T-helper 17 cell (primary cell): Measurements from ENCODE around the gene CCT5. TPM values are rescaled to one million over a fixed set of nuclear protein-coding genes. Genes with fewer than 3 reads are reported as not detected.

Experiments used
- ATAC-seq: fragments of 150-1000 bp; cut with Tn5 transposase; 2 replicates; pipeline ENCODE4 v1.10.0; 2021; ENCODE audit warnings: mild to moderate bottlenecking, moderate library complexity
- DNase-seq, 3 donors: peaks; one replicate each; pipeline versions ENCODE4 v3.0.0 to v3.0.0-alpha.2; 2020 to 2021
- H3K9me3 ChIP-seq: one replicate; pipeline ENCODE4 v1.7.0; 2013; ENCODE audit warnings: low read length, mild to moderate bottlenecking; ENCODE audit not compliant: control insufficient read depth, poor library complexity, severe bottlenecking
- H3K27ac Mint-ChIP-seq: one replicate; pipeline ENCODE4 v1.8.0; 2022; ENCODE audit warnings: mild to moderate bottlenecking, moderate library complexity, mixed read lengths
- H3K27me3 Mint-ChIP-seq: one replicate; pipeline ENCODE4 v1.8.0; 2022; ENCODE audit warnings: mixed read lengths
- H3K36me3 Mint-ChIP-seq: one replicate; pipeline ENCODE4 v1.8.0; 2022; ENCODE audit warnings: low read depth, mixed read lengths
- H3K4me1 Mint-ChIP-seq: one replicate; pipeline ENCODE4 v1.8.0; 2022; ENCODE audit warnings: mild to moderate bottlenecking, mixed read lengths
- H3K4me3 Mint-ChIP-seq: one replicate; pipeline ENCODE4 v1.8.0; 2022; ENCODE audit warnings: mild to moderate bottlenecking, moderate library complexity, mixed read lengths
- total RNA-seq, 4 donors: library from RNA in 2 of 4; stranded (reverse) in 2 of 4; gene quantifications; one replicate each; pipeline ENCODE4 v1.2.3 and lab custom pipeline; 2022 to 2026

The CCT5 gene
- total RNA-seq (10 to 100 TPM; 62.6 to 73.0 TPM), total RNA-seq (lab: John Stamatoyannopoulos, UW) (80.9 to 208 reads per million in 2 donors)

GRCh38 chr5:10249948-10250805 is at the start of gene CCT5:
TSS of gene CCT5 (plus strand) at chr5:10250280. CDS start at chr5:10250341, 61 bp downstream.
- H3K9me3 ChIP-seq, result no peaks in the 10 kb centered on the region
- peaks cover 11% of the 10 kb centered on the region for H3K36me3 Mint-ChIP-seq
- peak; percentile 84 for ATAC-seq
- H3K4me1 Mint-ChIP-seq, result peaks cover 38% of the 10 kb centered on the region
- H3K4me3 Mint-ChIP-seq, result peak within 1 kb of the TSS; percentile 95
- peak; percentile 76 to 85 (median 80) for DNase-seq
- H3K27me3 Mint-ChIP-seq, result no peaks in the 10 kb centered on the region
- H3K27ac Mint-ChIP-seq, result peak within 1 kb of the TSS; percentile 99

DNA sequence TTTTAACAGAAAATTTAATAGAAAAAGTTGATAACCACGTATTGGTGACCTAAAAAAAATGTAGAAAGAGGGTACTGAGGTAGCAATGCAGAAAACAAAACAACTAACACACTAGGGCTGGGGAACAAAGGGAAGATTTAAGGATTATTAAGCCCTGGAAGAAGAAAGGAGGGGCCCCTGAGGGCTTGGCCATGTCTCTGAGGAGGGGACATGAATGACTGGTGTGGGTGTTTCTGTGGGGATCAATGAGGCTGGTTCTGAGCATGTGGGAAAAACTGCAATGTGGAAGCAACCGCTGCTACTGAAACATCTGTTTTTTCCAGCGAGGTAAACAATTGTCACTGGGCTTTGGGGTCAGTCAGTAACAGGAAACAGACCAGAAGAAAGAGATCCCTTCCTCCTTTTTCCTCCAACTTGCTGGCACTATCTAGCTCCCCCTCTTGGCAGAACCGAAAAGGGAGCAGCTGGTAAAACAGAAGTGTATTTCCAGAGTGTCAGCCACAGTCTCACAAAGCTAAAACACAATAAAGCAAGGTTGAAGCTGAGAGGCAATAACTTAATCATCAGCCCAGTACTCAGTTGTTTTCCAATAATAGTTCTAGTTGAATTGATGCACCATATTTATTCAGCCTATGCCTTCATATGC is 48.7 kb upstream of the CCT5 start:
- Mint-ChIP-seq H3K27ac (no peak overlapping the region), H3K4me1 (no peaks in the 10 kb centered on the region), H3K27me3 (no peaks in the 10 kb centered on the region), H3K4me3 (no peak overlapping the region), H3K36me3 (peaks cover 2% of the 10 kb centered on the region)
- ATAC-seq (no peak), DNase-seq (no peak)
- no peaks in the 10 kb centered on the region for H3K9me3 ChIP-seq

DNA sequence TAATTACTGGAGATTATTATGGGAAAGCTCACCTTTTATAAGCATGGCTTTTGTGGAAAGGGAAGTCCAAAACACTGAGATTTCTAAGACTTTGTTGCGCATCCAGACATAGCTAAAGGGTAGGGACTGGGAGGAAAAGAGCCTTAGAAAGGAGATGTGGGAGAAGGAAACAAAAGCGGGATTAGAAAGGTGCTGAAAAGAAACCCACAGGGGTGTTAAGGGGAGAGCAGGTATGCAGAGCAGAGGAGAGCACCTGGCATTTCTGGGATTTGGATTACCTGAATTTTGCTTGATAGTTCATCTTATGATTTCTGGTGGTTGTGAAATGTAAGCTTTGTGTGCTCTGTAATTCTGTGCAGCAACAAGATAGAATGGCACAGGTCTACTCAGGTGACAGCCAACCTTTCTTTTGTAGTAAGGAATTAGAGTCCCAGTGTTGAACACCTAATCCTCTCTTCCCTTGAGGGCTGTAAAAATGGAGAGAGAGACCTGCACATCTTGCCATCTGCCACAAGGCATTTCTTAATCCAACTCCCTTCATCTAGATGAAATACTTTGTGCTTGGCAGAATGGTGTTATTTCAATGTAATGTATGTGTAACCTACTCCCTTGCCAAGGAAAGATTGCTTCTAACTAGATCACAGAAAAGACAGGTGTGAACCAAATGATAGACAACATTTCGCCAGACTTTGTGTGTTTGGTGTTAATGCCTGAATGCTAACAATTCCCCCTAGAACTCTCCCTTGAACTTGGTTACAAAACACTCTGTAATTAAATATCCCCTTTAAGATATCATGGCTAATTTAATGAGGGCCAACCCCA is 47.8 kb upstream of the CCT5 start:
- Mint-ChIP-seq H3K4me3 (no peak overlapping the region), H3K4me1 (no peaks in the 10 kb centered on the region), H3K36me3 (peaks cover 2% of the 10 kb centered on the region), H3K27me3 (no peaks in the 10 kb centered on the region), H3K27ac (no peak overlapping the region)
- DNase-seq (no peak), ATAC-seq (no peak)
- no peaks in the 10 kb centered on the region for H3K9me3 ChIP-seq

- no peaks in the 10 kb centered on the region for H3K9me3 ChIP-seq
- Mint-ChIP-seq H3K4me1 (peaks cover 2% of the 10 kb centered on the region), H3K36me3 (peaks cover 6% of the 10 kb centered on the region), H3K27ac (no peak overlapping the region), H3K4me3 (no peak overlapping the region), H3K27me3 (no peaks in the 10 kb centered on the region)
- DNase-seq (no peak), ATAC-seq (no peak)
Measured at GRCh38 chr5:10209004-10209403, 41.1 kb upstream of the CCT5 start.

DNA sequence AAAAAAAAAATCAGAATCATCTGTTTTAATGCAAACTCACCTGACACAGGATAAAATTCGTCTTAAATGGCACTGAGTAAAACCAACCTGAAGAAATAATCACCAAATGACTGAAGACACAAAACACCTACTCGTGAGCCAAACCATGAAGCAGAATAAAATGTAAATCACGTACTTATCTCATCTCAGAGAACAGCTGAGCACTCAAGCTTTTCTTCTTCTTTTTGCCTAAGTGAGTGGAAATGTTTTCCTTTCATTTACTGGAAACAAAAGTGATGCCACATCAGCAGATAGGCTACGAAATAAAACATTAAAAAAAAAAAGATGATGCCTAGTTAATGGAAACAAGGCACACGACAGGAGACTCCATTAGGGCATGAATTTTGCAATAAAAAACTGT is 36.8 kb upstream of the CCT5 start:
- Mint-ChIP-seq H3K4me1 (no peaks in the 10 kb centered on the region), H3K4me3 (no peak overlapping the region), H3K27me3 (no peaks in the 10 kb centered on the region), H3K27ac (no peak overlapping the region), H3K36me3 (peaks cover 4% of the 10 kb centered on the region)
- DNase-seq (no peak), ATAC-seq (no peak)
- H3K9me3 ChIP-seq, result no peaks in the 10 kb centered on the region

DNA sequence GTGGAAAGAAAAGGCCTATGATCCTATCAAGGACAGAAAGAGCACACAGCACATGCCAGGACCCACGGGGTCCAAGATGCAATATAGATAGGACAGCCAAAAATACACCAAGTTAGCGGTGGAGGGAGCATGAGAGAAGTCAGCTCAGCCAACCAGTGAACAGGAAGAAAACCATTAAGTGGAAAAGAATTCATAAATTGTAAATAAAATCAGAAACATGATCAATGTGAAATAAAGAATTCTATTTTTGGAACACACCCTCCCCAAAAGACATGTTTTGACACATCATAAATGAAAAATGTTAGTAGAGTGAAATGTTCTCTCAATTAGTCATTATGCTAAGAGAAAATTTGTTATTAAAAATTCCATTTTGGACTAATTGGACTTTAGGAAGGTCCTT is 36.0 kb upstream of the CCT5 start:
- no peaks in the 10 kb centered on the region for H3K4me1 Mint-ChIP-seq
- DNase-seq, result no peak
- H3K27ac Mint-ChIP-seq, result no peak overlapping the region
- no peaks in the 10 kb centered on the region for H3K36me3 Mint-ChIP-seq
- H3K27me3 Mint-ChIP-seq, result no peaks in the 10 kb centered on the region
- H3K4me3 Mint-ChIP-seq, result no peak overlapping the region
- H3K9me3 ChIP-seq, result no peaks in the 10 kb centered on the region
- no peak for ATAC-seq

DNA sequence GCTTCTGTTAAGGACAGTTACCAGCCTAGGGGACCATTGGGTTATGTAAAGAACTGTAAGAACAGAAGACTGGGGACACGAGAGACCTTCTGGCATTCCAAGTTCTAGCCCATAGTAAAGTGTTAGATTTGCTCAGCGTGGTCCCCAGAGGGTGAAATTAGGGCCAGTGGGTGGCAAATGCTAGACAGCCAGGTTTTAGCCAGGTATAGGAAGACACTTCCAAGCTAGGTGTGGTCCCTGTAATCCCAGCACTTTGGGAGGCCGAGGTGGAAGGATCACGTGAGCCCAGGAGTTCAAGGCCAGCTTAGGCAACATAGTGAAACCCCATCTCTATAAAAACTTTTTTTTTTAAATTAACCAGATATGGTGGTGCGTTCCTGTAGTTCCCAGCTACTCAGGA is 34.7 kb upstream of the CCT5 start:
- no peak overlapping the region for H3K4me3 Mint-ChIP-seq
- H3K27me3 Mint-ChIP-seq, result no peaks in the 10 kb centered on the region
- H3K27ac Mint-ChIP-seq, result no peak overlapping the region

DNA sequence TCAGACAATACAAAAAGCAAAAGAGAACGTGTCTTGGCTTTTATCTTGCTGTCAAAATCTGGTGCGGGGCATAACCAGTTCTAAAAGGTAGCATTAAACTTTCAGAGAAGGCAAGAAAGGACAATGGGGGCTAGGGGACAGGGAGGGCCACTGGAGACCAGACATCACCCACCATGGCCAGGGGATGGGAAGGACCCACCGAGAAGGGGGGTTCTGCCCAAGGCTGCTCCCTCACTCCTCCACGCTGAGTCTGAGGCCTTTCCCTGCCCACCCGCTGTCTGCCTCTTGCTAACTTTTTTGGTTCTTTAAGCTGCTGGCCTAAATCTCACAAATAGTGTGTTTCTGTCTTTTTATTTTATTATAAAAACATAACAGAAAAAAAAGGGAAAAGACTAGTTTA is 34.0 kb upstream of the CCT5 start:
- no peaks in the 10 kb centered on the region for H3K9me3 ChIP-seq
- Mint-ChIP-seq H3K4me1 (no peaks in the 10 kb centered on the region), H3K27me3 (no peaks in the 10 kb centered on the region), H3K36me3 (no peaks in the 10 kb centered on the region), H3K4me3 (no peak overlapping the region), H3K27ac (no peak overlapping the region)
- ATAC-seq (no peak), DNase-seq (no peak)

More for the DNA sequence above, 34.7 kb upstream of the CCT5 start:
- DNase-seq, result no peak
- Mint-ChIP-seq H3K36me3 (no peaks in the 10 kb centered on the region), H3K4me1 (no peaks in the 10 kb centered on the region)
- no peaks in the 10 kb centered on the region for H3K9me3 ChIP-seq
- ATAC-seq, result no peak

- no peak for ATAC-seq
- Mint-ChIP-seq H3K36me3 (no peaks in the 10 kb centered on the region), H3K4me1 (no peaks in the 10 kb centered on the region)
Measured at GRCh38 chr5:10218658-10219057, 31.4 kb upstream of the CCT5 start.

GRCh38 chr5:10219068-10219467 is 31.0 kb upstream of the CCT5 start:
- Mint-ChIP-seq H3K36me3 (no peaks in the 10 kb centered on the region), H3K4me3 (no peak overlapping the region), H3K4me1 (no peaks in the 10 kb centered on the region), H3K27me3 (no peaks in the 10 kb centered on the region), H3K27ac (no peak overlapping the region)
- ATAC-seq, result no peak
- no peak for DNase-seq
- H3K9me3 ChIP-seq, result no peaks in the 10 kb centered on the region

More at GRCh38 chr5:10218658-10219057, 31.4 kb upstream of the CCT5 start:
- no peaks in the 10 kb centered on the region for H3K9me3 ChIP-seq
- DNase-seq, result no peak
- H3K4me3 Mint-ChIP-seq, result no peak overlapping the region
- H3K27ac Mint-ChIP-seq, result no peak overlapping the region
- H3K27me3 Mint-ChIP-seq, result no peaks in the 10 kb centered on the region

DNA sequence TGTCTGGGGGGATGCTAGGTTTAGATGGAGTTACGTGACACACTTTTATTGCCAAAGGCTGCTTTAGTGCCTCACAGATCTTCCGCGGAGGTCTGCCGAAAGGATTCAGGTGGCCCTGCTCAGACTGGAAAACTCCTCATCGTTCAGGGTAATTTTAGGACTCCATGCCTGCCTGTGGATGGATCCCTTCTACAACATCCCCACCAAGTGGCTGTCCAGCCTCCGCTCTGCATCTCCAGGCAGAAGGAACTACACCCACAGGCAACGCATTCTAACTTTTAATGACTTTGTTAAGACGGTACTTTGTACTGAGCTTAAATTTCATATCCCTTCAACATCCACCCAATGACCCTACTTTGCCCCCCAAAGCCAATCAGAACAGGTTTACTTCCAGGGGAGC is 29.8 kb upstream of the CCT5 start:
- H3K36me3 Mint-ChIP-seq, result no peaks in the 10 kb centered on the region
- H3K4me3 Mint-ChIP-seq, result no peak overlapping the region
- no peaks in the 10 kb centered on the region for H3K4me1 Mint-ChIP-seq
- ATAC-seq, result no peak
- H3K27ac Mint-ChIP-seq, result no peak overlapping the region
- no peaks in the 10 kb centered on the region for H3K9me3 ChIP-seq
- no peaks in the 10 kb centered on the region for H3K27me3 Mint-ChIP-seq
- no peak for DNase-seq

DNA sequence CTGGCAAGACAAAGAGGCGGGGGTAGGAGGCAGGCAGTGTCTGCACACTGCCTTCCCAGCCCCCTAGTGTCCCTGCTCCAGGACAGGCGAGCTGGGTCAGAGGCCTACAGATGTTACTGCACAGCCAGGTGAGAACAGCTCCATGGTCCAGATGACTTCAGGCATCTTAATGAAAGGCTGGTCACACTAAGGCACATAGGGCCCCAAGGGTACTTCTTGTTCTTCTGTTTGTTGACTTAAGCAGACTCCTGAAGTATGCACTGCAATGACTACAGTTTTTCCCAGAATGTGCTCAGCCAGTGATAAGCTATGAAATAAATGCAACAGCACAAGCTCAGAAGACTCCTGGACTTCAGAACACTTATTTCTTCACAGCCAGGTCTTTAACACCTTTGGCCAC is 27.8 kb upstream of the CCT5 start:
- DNase-seq, result no peak
- ATAC-seq, result no peak
- no peak overlapping the region for H3K4me3 Mint-ChIP-seq
- H3K27me3 Mint-ChIP-seq, result no peaks in the 10 kb centered on the region
- no peaks in the 10 kb centered on the region for H3K36me3 Mint-ChIP-seq
- no peaks in the 10 kb centered on the region for H3K9me3 ChIP-seq
- H3K4me1 Mint-ChIP-seq, result no peaks in the 10 kb centered on the region
- no peak overlapping the region for H3K27ac Mint-ChIP-seq

DNA sequence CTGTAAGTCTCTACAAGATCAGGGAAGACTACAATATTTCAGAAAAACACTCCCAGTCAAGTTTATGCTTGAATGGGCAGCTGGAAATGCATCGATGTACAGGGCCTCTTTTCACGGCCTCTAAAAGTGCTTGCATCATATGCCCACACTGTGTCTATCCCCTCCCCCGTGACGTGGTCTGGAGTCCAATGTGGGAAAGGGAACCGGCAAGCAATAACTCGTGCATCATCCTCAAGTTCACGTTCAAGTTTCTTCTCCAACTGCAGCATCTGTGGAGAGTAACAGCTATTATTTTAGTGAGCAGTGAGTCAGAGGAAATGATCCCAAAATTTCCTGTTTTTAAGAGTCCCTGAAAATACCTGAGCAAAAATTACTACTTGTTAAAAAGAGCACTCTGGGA is 22.7 kb upstream of the CCT5 start:
- H3K27me3 Mint-ChIP-seq, result no peaks in the 10 kb centered on the region
- ATAC-seq, result no peak

More for the DNA sequence above, 22.7 kb upstream of the CCT5 start:
- Mint-ChIP-seq H3K36me3 (peaks cover 7% of the 10 kb centered on the region), H3K4me3 (no peak overlapping the region), H3K4me1 (no peaks in the 10 kb centered on the region), H3K27ac (no peak overlapping the region)
- no peaks in the 10 kb centered on the region for H3K9me3 ChIP-seq
- DNase-seq, result no peak
